EH (cell line): Measurements from ENCODE around the gene UBL7.
"Not testable (repeated sequence)": the region's sequence is repeated elsewhere in the genome, so short reads cannot be mapped to it uniquely, and the experiment has no call there.

Experiments used
- DNase-seq: peaks from one replicate; pipeline ENCODE4 v3.0.0-alpha.2; 2015; ENCODE audit warnings: low read depth

The UBL7 gene, protein sequence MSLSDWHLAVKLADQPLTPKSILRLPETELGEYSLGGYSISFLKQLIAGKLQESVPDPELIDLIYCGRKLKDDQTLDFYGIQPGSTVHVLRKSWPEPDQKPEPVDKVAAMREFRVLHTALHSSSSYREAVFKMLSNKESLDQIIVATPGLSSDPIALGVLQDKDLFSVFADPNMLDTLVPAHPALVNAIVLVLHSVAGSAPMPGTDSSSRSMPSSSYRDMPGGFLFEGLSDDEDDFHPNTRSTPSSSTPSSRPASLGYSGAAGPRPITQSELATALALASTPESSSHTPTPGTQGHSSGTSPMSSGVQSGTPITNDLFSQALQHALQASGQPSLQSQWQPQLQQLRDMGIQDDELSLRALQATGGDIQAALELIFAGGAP

DNA sequence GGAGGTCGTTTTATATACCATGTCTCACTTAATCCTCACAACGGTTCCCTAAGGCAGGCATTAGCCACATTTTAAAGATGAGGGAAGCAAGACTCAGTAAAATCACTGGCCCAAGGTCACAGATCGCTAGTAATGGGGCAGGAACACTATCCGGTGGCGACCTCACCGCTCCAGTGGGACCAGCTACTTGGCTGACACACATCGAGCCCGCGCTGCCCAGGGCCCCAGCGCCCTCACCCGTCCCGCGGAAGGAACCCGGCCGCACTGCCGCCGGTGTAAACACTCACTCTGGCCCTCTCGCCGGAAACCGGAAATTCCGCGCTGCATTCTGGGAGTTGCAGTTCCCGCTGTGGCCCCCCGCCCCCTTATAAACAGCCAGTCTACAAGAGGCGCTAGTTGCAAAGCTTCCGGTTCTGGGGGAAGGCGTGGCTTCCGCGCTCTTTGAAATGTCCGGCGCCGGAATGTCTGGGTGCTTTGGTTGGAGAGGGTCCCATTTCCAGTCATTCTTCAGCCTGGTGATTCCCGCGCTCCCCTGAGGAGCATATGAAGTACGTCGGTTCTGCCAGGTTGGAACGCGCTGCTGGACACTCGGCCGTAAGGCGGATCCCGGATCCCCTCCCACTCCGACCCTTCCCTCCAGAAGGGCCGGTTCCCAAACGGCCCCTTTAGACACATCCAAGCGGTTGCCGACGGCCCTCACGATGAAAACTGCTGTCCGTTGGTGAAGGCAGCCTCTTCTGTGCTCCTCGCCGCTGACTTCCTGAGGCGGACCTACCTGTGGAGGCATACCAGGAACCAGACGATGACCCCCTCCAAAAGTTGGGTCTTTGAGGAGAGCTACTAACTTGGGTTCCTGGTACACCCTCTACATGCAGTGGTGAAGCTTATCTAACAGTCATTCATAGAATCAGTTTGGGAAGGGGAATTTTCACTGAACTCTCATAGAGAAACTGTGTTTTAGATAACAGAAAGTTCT, at the start of gene UBL7:
TSS of gene UBL7 (minus strand) at position 290 of the 976 bp plus-strand sequence. CDS start 2,293 bp downstream, outside the sequence.
- peak; percentile 97 for DNase-seq

DNA sequence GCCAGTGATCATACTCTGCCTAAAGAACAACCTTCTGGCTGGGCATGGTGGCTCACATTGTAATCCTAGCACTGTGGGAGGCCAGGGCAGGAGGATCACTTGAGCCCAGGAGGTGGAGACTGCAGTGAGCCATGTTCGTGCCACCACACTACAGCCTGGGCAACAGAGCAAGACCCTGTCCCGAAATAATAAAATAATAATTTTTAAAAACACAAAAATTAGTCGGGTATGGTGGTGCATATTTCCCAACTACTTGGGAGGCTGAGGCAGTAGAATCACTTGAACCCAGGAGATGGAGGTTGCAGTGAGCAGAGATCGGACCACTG, 45.5 kb upstream of the UBL7 start:
- DNase-seq = no peak

DNA sequence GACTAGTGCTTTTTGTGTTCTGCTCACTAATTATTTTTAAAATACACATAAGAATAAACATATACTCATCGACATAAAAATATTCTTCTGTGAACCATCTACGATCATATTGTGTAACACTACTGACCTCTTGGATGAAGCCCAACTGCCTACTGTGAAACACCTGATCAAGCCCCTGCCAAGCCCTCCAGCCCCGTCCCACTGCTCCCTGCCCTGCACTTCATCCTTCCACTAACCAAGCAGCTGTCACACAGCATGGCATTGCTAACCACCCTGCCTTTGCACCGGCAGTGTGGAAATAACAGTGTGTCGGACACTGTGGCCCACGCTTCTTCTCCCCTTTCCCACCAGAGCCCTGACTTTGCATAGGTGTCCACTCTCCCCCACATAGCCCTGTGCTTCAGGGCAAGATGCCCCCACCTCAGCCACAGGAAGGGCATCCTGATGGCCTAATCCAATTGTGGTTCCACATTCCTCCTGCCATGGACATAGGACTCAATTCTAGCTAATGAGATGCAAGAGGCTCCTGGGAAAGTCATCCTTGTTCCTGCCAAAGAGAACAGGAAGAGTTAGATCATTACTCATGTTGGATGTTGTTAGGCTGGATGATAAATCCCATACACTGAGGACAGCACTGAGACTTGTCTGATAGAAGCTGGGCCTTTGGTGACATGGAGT, 45.0 kb upstream of the UBL7 start:
- peak; percentile 65 for DNase-seq

DNA sequence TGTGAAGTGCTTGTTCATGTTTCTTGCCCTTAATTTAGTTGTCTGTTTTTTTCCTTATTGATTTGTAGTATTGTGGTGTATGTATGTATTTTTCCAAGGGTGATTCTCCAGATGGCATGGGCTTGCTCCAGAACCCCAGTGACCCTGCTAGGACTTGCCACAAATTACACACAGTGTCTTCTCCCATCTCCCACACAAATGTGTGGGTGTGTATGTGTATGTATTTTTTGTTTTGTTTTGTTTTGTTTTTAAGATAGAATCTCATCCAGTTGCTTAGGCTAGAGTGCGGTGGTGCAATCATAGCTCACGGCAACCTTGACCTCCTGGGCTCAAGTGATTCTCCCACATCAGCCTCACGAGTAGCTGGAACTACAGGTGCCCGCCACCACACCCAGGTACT, 43.9 kb upstream of the UBL7 start:
- no peak for DNase-seq

DNA sequence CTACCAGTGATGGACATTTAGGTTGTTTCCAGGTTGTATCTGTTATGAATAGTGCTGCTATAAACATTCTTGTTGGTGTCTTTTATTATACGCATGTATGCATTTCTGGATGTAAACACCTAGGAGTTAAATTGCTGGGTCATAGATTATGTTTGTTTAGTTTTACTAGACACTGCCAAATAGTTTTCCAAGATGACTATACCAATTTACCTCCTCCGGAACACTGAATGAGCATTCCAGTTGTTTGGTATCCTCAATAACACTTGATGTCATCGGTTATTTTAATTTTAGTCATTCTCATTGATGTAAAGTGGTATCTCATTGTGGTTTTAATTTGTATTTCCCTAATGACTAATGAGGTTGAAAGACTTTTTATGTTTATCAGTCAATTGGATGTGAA, 43.5 kb upstream of the UBL7 start:
- DNase-seq = peak; percentile 9

DNA sequence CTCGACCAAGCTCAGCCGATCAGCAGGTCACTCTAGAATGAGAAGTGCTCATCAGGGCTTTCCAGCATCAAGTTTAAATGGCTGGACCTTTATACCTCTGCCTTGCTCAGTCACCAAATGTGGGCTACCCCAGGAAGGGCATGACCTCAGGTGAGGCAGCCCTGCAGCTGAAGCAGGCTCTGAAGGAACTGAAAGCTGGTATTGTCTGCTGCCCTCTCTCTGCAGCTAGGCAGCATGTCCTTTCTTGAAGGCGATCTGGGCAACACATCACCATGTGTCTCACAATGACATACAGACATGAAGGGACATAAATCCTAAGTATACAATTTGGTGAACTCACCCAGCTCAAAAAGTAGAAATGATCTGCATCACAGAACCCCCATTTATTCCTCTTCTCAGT, 41.3 kb upstream of the UBL7 start:
- DNase-seq = no peak

DNA sequence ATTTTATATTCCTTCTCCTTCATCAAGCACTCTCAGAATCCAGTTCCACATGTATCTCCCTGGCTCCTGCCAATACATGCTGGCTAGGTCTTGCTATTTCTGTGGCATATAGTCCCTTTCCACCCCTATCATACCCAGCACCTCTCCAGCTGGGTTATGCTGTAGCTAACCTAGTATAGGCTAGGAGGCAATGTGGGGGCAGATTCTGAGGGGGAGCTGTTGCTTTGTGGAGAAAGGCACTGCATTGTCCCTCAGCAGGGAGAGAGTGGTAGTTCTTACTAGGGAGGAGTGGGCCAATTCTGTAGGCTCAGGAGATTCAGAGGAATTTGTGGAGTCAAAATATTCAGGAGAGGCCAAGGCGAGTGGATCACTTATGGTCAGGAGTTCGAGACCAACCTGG, 39.4 kb upstream of the UBL7 start:
- DNase-seq = no peak

DNA sequence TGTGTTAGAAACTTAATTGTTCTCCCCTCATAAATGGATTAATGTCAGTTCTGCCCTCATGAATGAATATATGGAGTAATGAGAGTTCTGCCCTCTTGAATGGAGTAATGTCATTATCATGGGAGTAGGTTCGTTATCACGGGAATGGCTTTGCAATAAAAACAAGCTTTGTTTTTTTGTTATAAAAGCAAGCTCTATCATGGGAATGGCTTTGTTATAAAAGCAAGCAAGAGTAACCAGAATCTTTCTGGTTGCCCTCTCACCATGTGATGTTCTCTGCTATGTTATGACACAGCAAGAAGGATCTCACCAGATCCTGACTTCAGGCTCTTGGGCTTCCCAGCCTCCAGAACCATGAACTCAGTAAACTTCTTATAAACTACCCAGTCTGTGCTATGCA, 38.4 kb upstream of the UBL7 start:
- no peak for DNase-seq

DNA sequence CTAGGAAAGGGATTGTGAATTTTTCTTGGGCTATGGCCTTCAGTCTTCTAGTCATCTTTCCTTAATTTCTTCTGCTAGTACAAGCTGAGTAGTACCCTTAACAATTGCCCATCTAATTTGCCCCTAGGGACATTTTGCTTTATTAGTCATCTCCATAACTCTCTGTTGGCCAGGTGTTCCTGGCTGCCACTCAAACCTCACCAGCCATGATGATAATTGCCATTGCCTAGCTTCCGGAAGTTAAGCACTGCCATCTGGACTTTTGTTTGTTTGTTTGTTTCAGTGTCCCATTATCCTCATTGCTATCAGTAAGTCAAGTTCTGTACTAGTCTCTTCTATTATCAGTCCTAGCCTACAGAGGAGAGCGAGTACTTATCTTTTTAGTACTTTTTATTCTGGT, 36.6 kb upstream of the UBL7 start:
- DNase-seq = peak; percentile 19

DNA sequence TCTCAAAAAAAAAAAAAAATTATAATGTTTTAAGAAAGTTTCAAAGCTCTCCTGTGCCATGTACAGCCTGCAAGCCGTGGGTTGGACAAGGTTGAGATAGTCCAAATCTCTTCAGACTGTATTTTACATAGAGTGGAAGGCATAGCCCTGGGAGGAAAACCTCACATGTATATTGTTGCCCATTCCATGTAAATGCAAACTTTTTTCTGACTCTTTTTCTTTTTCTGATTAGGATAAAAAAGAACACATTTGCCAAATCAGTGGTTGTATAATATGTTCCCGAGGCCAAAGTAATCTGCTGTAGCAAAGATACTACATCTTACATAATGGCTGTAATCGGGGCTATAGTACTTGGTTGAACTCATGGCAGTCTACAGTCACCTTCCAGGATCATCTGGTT, 35.7 kb upstream of the UBL7 start:
- no peak for DNase-seq

DNA sequence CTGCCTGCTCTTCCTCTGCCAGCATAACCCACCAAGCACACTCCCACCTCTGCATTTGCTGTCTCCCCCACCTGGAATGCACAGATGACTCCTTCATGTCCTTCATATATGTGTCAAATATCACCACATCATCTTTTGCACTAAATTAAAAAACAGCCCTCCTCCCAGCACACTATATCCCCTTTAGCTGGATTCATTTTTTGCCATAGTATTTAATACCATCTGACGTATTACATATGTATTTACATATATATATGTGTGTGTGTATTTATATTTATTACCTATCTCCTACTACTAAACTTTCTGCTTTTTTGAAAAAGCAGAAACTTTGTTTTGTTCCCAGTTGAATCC, 29.4 kb upstream of the UBL7 start:
- no peak for DNase-seq

DNA sequence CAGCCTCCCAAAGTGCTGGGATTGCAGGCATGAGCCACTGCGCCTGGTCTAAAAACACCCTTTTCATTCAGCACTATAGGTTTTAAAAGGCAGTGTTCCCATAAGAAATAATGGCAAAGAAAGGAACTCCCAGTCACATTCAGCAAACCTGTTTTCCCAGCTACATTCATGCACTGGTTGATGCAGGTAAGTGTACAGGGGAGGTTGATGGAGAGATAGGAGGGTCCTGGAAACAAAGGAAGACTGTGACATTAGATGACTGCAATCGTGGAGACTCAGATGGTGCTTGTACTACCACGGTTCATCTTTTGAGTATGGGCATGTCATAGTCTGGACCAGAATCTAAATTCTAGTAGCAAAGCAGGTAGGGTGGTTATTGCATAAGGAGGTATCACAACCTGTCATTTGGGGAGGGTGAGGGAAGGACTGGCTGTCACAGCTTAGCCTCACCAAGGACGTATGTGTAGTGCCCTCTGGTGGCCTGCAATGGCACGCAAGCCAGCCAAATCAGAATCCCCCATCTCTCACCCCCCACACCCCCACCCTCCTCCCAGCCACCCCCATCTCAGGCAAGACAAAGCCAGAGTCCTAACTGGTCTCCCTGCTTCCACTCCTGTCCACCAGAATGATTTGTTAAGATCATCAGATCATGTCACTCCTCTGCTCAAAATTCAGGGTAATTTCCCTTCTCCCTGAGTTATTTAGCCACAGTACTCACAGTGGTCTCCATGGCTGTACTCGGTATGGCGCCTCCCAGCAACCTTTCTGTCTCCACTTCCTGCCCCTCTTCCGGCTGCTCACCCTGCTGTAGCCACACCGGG, 28.8 kb upstream of the UBL7 start:
- peak; percentile 57 for DNase-seq

DNA sequence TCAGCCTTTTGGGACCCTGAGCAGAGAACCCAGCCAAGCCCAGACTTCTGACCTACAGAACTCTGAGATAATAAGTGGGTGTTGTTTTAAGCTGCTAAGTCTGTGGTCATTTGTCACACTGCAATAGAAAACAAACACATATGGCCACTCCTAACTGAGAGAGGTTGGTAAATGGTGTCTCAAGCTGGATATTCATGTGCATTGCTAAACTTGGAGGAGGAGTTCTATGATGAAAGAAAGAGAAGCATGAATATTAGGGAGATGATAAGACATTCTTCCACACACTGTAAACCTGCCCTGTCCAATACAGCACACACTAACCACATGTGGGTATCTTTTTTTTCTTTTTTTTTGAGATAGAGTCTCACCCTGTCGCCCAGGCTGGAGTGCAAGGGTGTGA, 27.8 kb upstream of the UBL7 start:
- no peak for DNase-seq

DNA sequence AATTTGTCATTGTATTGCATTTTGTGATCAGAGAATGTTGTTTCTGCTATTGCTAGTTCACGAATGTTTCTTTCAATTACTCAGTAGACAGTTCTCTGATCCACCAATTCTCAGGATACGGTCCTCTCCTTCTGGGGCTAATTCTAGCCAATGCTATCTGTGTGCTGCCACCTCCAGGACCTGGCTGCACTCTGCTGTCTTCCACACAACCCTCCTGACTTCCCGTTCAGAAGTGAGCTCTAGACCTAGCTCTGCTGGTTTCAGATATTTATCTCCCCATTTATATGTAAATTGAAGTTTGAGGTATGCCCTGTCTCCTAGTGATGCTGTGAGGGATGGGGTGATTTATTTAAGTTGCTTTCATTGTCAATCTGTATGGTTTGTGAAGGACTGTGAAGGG, 21.7 kb upstream of the UBL7 start:
- DNase-seq = peak; percentile 26

DNA sequence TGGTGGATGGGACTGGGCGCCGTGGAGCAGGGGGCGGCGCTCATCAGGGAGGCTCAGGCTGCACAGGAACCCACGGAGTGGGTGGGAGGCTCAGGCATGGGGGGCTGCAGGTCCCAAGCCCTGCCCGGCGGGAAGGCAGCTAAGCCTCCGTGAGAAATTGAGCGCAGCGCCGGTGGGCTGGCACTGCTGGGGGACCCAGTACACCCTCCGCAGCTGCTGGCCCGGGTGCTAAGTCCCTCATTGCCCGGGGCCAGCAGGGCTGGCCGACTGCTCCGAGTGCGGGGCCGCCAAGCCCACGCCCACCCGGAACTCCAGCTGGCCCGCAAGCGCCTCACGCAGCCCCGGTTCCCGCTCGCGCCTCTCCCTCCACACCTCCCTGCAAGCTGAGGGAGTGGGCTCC, 19.4 kb upstream of the UBL7 start:
- not testable (repeated sequence) for DNase-seq

DNA sequence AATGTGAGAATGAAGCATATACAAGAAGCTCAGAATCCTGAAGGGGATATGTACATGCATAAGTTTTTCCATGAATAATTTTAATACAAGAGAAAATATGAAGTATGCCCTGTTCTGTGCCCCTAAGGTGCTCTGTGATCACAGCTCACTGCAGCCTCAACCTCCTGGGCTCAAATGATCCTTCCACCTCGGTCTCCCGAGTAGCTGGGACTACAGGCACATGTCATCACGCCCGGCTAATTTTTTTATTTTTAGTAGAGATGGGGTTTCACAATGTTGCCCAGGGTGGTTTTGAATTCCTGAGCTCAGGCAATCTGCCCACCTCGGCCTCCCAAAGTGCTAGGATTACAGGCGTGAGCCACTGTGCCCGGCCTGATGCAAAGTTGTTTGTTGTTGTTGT, 10.7 kb upstream of the UBL7 start:
- DNase-seq = not testable (repeated sequence)

DNA sequence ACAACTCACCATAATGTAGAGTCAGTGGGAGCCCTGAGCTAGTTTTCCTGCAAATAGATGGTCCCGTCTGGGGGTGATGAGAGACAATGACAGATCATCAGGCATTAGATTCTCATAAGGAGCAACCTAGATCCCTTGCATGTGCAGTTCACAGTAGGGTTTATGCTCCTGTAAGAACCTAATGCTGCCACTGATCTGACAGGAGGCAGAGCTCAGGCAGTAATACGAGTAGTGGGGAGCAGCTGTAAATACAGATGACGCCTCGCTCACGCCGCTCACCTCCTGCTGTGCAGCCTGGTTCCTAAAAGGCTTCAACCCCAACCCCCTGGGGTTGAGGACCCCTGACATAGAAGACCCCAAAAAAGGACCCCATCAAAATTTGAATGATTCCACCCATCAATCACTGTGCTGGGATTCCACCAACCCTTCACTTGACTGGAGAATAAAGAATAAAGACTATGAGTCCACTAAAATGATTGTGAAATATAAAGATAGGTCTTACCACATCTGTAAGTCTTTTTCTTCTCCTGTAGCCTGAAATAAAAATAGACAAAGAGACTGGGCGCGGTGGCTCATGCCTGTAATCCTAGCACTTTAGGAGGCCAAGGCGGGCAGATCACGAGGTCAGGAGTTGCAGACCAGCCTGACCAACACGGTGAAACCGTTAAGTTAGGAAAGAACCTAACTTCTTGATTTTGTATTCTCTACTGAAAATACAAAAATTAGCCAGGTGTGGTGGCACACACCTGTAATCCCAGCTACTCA, 9.9 kb upstream of the UBL7 start:
- DNase-seq = no peak

DNA sequence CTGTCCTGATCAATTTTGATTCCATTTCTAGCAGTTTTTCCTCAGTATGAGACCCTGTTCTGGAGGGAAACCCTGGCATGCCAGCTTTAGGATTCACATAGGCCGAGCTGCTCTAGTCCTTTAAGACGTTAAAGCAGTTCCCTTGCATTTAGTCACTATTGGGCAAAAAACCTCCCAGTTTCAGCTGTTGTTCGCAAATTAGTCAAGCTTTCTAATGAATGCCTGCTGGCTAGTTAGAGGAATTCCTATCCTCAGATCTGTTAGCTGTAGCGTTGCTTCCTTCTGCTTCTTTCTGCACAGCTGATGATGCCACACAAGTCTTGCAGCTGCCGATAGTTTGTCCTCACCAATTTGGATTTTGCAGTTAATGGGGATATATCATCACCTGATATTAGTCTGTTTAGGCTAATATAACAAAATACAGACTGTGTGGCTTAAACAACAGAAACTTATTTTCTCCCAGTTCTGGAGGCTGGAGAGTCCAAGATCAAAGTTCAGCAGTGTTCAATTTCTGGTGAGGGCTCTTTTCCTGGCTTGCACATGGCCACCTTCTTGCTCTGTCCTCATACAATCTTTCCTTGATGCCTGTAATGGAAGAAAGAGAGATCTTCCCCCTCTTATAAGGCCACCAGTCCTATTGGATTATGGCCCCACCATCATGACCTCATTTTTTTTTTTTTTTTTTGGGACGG, 7.5 kb upstream of the UBL7 start:
- DNase-seq = no peak

DNA sequence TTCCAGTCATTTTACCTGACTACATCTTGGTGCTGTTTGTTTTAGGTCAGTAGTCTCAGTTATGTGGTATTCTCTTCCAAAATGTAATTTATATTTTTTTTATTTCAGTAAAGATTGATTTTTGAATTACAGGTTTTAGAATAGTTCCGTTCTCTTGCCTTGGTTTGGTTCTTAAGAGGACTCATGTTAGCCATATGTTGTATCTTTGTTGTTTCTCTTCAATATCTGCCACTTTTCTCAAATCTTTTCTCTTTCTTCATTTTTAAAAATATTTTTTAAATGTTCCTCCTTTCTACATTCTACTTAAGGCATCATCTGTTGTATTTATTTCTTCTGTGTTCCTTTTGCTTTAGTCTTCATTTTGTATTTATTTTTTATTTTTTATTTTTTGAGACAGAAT, 5.6 kb upstream of the UBL7 start:
- DNase-seq = no peak

DNA sequence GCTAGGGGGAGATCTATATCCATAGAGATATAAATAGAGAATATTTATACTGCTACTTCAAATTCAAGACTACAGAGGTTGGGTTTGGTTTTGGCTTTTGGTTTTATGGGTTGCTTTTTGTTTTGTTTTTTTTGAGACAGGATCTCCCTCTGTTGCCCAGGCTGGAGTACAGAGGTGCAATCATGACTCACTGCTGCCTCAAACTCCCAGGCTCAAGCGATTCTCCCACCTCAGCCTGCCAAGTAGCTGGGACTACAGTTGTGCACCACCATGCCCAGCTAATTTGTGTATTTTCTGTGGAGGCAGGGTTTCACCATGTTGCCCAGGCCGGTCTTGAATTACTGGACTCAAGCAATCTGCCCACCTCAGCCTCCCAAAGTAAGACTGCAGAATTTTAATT, 3.9 kb upstream of the UBL7 start:
- DNase-seq = no peak

DNA sequence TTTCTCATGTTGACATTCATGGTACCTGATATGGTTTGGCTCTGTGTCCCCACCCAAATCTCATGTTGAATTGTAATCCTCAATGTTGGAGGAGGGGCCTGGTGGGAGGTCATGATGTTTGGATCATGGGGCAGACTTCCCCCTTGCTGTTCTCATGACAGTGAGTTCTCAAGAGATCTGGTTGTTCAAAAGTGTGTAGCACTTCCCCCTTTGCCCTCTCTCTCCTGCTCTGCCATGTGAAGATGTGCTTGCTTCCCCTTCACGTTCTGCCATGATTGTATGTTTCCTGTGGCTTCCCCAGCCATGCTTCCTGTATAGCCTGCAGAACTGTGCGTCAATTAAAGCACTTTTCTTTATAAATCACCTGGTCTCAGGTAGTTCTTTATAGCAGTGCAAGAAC, 3.3 kb upstream of the UBL7 start:
- DNase-seq = no peak
